Measurements from ENCODE around the gene HAUS8.

GRCh38 chr19:17118957-17119356, 43.7 kb upstream of the HAUS8 start:
- TF ChIP-seq CTCF (IDR thresholded peaks at IDR 0.05 in 4 of 5, conservative IDR thresholded peaks at IDR 0.05 in 1 of 5) (no peak), POLR2A (IDR thresholded peaks at IDR 0.05) (no peak)
